ENCODE data around the gene DGAT2L6.
A peak's percentile ranks its signal among the peaks of the same experiment; 100 is the strongest.

Gene DGAT2L6

GRCh38 chrX:70176938-70177533 is at the start of gene DGAT2L6:
Gene DGAT2L6, plus strand, starts transcription at chrX:70177483. Its CDS starts 100 bp downstream, at chrX:70177583.
- no peak for DNase-seq (ENCODE audit: low spot score)

- no peak for DNase-seq (ENCODE audit: low spot score)
These were observed 49.2 kb upstream of the DGAT2L6 start for GRCh38 chrX:70128071-70128470.

- peak; percentile 20 for DNase-seq (ENCODE audit: low spot score)
These were observed 47.5 kb upstream of the DGAT2L6 start for GRCh38 chrX:70129816-70130215.

GRCh38 chrX:70132224-70132623 is 45.1 kb upstream of the DGAT2L6 start:
- peak; percentile 47 for DNase-seq (ENCODE audit: low spot score)

GRCh38 chrX:70132877-70133302 is 44.4 kb upstream of the DGAT2L6 start:
- no peak for DNase-seq (ENCODE audit: low spot score)

GRCh38 chrX:70133303-70134115 is 43.8 kb upstream of the DGAT2L6 start, which contains the start of gene IGBP1:
Gene IGBP1, plus strand, starts transcription at chrX:70133447. Its CDS starts 501 bp downstream, at chrX:70133948.
- peak; percentile 93 for DNase-seq (ENCODE audit: low spot score)

- peak; percentile 19 for DNase-seq (ENCODE audit: low spot score)
These were observed 43.2 kb upstream of the DGAT2L6 start for GRCh38 chrX:70134116-70134477.

GRCh38 chrX:70138622-70139021 is 38.7 kb upstream of the DGAT2L6 start:
- no peak for DNase-seq (ENCODE audit: low spot score)

GRCh38 chrX:70139736-70140135 is 37.5 kb upstream of the DGAT2L6 start:
- no peak for DNase-seq (ENCODE audit: low spot score)

GRCh38 chrX:70141373-70141772 is 35.9 kb upstream of the DGAT2L6 start:
- no peak for DNase-seq (ENCODE audit: low spot score)

GRCh38 chrX:70166601-70167590 is 10.4 kb upstream of the DGAT2L6 start:
- no peak for DNase-seq (ENCODE audit: low spot score)

- peak; percentile 36 for DNase-seq (ENCODE audit: low spot score)
These were observed 8.8 kb upstream of the DGAT2L6 start for GRCh38 chrX:70168238-70169188.

- no peak for DNase-seq (ENCODE audit: low spot score)
These were observed 8.0 kb upstream of the DGAT2L6 start for GRCh38 chrX:70169281-70169680.

- peak; percentile 5 for DNase-seq (ENCODE audit: low spot score)
These were observed 5.7 kb upstream of the DGAT2L6 start for GRCh38 chrX:70171624-70172023.

GRCh38 chrX:70172221-70172620 is 5.1 kb upstream of the DGAT2L6 start:
- DNase-seq (ENCODE audit: low spot score), result no peak

- no peak for DNase-seq (ENCODE audit: low spot score)
These were observed 4.3 kb upstream of the DGAT2L6 start for GRCh38 chrX:70172964-70173363.

GRCh38 chrX:70174754-70175153 is 2.5 kb upstream of the DGAT2L6 start:
- no peak for DNase-seq (ENCODE audit: low spot score)

GRCh38 chrX:70175338-70175737 is 1.9 kb upstream of the DGAT2L6 start:
- no peak for DNase-seq (ENCODE audit: low spot score)

- DNase-seq (ENCODE audit: low spot score), result no peak
These were observed 5.8 kb downstream of the DGAT2L6 start for GRCh38 chrX:70183091-70183490.

- DNase-seq (ENCODE audit: low spot score), result no peak
These were observed 12.9 kb downstream of the DGAT2L6 start for GRCh38 chrX:70190225-70190624.
